ENCODE measurements around the gene SP2. TPM values are rescaled to one million over a fixed set of nuclear protein-coding genes. Genes with fewer than 3 reads are reported as not detected.

The SP2 gene
- total and polyA plus RNA-seq, 7 experiments from 2014 or later: 7.9 to 36.5 (median 26.4) TPM

DNA sequence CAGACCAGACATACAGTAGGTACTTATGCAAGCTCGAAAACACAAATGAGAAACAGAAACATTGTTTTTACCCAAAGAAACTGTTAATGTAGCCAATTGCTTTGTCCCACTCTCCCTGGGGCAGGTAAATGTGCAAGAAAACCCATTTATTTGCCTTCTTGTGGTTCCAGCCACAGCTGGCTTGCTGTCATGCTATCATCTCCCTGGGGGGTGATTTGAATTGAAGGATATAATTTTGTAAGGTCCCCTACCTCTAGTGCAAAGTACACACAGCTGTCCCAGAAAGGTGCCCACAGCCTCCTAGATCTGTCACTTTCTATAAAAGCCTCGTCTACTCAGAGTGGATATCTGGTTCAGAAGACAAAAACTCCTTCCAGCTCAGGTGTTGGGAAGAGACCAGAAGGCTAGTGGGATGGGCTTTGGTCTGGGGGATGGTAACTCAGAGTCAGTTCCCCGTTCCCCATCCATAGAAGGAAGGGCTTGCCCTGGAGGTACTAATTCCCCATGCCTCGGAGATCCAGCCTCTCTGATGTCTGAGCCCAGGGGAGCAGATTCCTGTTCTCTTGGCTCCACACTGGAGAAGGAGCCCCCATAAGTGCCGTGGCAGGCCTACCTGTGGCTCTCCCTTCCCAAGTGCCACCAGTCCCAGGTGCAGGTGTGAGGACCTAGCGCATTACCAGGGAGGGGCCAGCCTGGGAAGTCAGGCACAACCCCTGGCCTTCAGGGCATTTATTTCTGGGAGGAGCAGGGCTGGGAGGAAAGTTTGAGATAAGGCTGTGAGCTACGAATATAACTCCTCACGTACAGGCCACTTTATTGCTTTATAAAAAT, 64.0 kb downstream of the SP2 start:
- Histone ChIP-seq H3K36me3 (ENCODE audit: control insufficient read depth in 2 of 3, insufficient read depth in 3 of 3, low read length in 3 of 3) (peaks cover 0 to 3% (median 0%) of the 10 kb centered on the region in 3 experiments), H3K27me3 (ENCODE audit: control insufficient read depth in 2 of 2, insufficient read depth in 2 of 2, low read length in 2 of 2) (no peaks in the 10 kb centered on the region), H3K4me1 (ENCODE audit: control insufficient read depth in 2 of 2, insufficient read depth in 2 of 2, low read length in 2 of 2) (no peaks in the 10 kb centered on the region), H3K4me3 (ENCODE audit: low read length) (no peak overlapping the region), H3K27ac (ENCODE audit: low read depth, low read length) (no peak overlapping the region), H3K9me3 (ENCODE audit: control insufficient read depth in 2 of 3, low read length in 3 of 3) (no peaks in the 10 kb centered on the region)
- ChIA-PET CTCF (interaction anchor here (0.7 to 1.4 kb wide), 4 partner anchors 9 to 13 kb away, joined by 3 to 5 read pairs (median 4); no protein-coding TSS in a partner anchor), POLR2A (interaction anchor here (1.2 to 1.8 kb wide), 2 partner anchors 11 to 14 kb away, joined by 3 to 5 read pairs; partner anchors contain the start of gene CDK5RAP3)
- Mint-ChIP-seq H3K27ac (no peak overlapping the region), H3K27me3 (no peaks in the 10 kb centered on the region), H3K4me1 (peaks cover 0 to 2% (median 0%) of the 10 kb centered on the region in 7 donors), H3K4me3 (no peak overlapping the region), H3K36me3 (peaks cover 0 to 12% (median 4%) of the 10 kb centered on the region in 5 donors), H3K9me3 (no peaks in the 10 kb centered on the region)
- intact Hi-C loops (cut with micrococcal nuclease): no loop called here
- ATAC-seq: no peak
- DNase-seq: no peak

DNA sequence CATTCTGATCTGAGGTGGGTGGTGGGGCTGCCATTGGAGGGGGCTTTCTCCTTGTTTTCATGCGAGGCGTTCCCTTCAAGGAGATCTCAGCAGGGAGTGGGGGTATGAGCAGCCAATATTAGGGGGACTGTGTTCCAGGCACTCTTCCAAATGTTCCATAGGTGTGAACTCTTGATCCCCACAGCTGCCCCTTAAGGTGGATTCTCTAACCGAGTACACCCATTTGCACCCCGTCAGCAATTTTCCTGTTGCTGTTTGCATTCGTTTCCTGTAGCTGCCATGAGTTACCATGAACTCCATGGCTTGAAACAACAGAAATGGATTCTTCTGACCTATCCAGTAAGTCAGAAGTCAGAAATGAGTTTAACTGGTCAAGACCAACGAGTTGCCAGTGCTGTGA, 65.4 kb downstream of the SP2 start:
- H3K36me3 ChIP-seq (ENCODE audit: control insufficient read depth in 2 of 3, insufficient read depth in 3 of 3, low read length in 3 of 3): no peaks in the 10 kb centered on the region
- intact Hi-C loops (cut with micrococcal nuclease): no loop called here
- POLR2A ChIA-PET: interaction anchor here (1.0 kb wide), 1 partner anchor 9 kb away, joined by 3 read pairs; the partner anchor contains the start of gene CDK5RAP3
- H3K27me3 ChIP-seq (ENCODE audit: control insufficient read depth in 2 of 2, insufficient read depth in 2 of 2, low read length in 2 of 2): no peaks in the 10 kb centered on the region
- H3K9me3 Mint-ChIP-seq: no peaks in the 10 kb centered on the region
- H3K4me1 Mint-ChIP-seq: peaks cover 0 to 2% (median 0%) of the 10 kb centered on the region in 7 donors
- DNase-seq (no peak), ATAC-seq (no peak)
- H3K27ac ChIP-seq (ENCODE audit: low read depth, low read length): no peak overlapping the region
- no peak overlapping the region for H3K4me3 Mint-ChIP-seq
- H3K4me3 ChIP-seq (ENCODE audit: low read length): no peak overlapping the region
- peaks cover 0 to 15% (median 4%) of the 10 kb centered on the region in 5 donors for H3K36me3 Mint-ChIP-seq
- CTCF ChIA-PET: interaction anchor here (0.6 to 1.2 kb wide), 2 partner anchors 15 to 630 kb away, joined by 3 to 4 read pairs; no protein-coding TSS in a partner anchor
- H3K4me1 ChIP-seq (ENCODE audit: control insufficient read depth in 2 of 2, insufficient read depth in 2 of 2, low read length in 2 of 2): no peaks in the 10 kb centered on the region
- no peak overlapping the region for H3K27ac Mint-ChIP-seq
- H3K9me3 ChIP-seq (ENCODE audit: control insufficient read depth in 2 of 3, low read length in 3 of 3): no peaks in the 10 kb centered on the region
- no peaks in the 10 kb centered on the region for H3K27me3 Mint-ChIP-seq

GRCh38 chr17:47962901-47963300, 66.9 kb downstream of the SP2 start:
- POLR2A ChIA-PET: no interaction called here
- no peaks in the 10 kb centered on the region for H3K36me3 ChIP-seq (ENCODE audit: control insufficient read depth in 2 of 3, insufficient read depth in 3 of 3, low read length in 3 of 3)
- DNase-seq (no peak), ATAC-seq (no peak)
- no peaks in the 10 kb centered on the region for H3K27me3 Mint-ChIP-seq
- intact Hi-C loops (cut with micrococcal nuclease): no loop called here
- no peaks in the 10 kb centered on the region for H3K9me3 Mint-ChIP-seq
- no peak overlapping the region for H3K4me3 ChIP-seq (ENCODE audit: low read length)
- H3K36me3 Mint-ChIP-seq: peaks cover 0 to 15% (median 4%) of the 10 kb centered on the region in 5 donors
- no peak overlapping the region for H3K27ac ChIP-seq (ENCODE audit: low read depth, low read length)
- H3K9me3 ChIP-seq (ENCODE audit: control insufficient read depth in 2 of 3, low read length in 3 of 3): no peaks in the 10 kb centered on the region
- CTCF ChIA-PET: no interaction called here
- H3K27me3 ChIP-seq (ENCODE audit: control insufficient read depth in 2 of 2, insufficient read depth in 2 of 2, low read length in 2 of 2): no peaks in the 10 kb centered on the region
- no peak overlapping the region for H3K4me3 Mint-ChIP-seq
- H3K27ac Mint-ChIP-seq: no peak overlapping the region
- peaks cover 0 to 2% (median 0%) of the 10 kb centered on the region in 7 donors for H3K4me1 Mint-ChIP-seq
- no peaks in the 10 kb centered on the region for H3K4me1 ChIP-seq (ENCODE audit: control insufficient read depth in 2 of 2, insufficient read depth in 2 of 2, low read length in 2 of 2)

- CTCF ChIA-PET: interaction anchor here (9.8 kb wide), 1 partner anchor 18 kb away, joined by 126 read pairs; the partner anchor contains the start of gene PNPO
Observed at GRCh38 chr17:47964856-47965255, 68.8 kb downstream of the SP2 start.

GRCh38 chr17:47966079-47966519, 70.1 kb downstream of the SP2 start:
- Mint-ChIP-seq H3K27ac (no peak overlapping the region), H3K36me3 (peaks cover 0 to 15% (median 4%) of the 10 kb centered on the region in 5 donors), H3K27me3 (no peaks in the 10 kb centered on the region), H3K9me3 (no peaks in the 10 kb centered on the region), H3K4me1 (peaks cover 13 to 17% (median 16%) of the 10 kb centered on the region in 7 donors), H3K4me3 (no peak overlapping the region)
- intact Hi-C loops (cut with micrococcal nuclease): no loop called here
- ATAC-seq (no peak), DNase-seq (no peak)
- no peak overlapping the region for H3K4me3 ChIP-seq (ENCODE audit: low read length)
- H3K36me3 ChIP-seq (ENCODE audit: control insufficient read depth in 2 of 3, insufficient read depth in 3 of 3, low read length in 3 of 3): peaks cover 0 to 3% (median 0%) of the 10 kb centered on the region in 3 experiments
- H3K9me3 ChIP-seq (ENCODE audit: control insufficient read depth in 2 of 3, low read length in 3 of 3): no peaks in the 10 kb centered on the region
- no peak overlapping the region for H3K27ac ChIP-seq (ENCODE audit: low read depth, low read length)
- POLR2A ChIA-PET: no interaction called here
- H3K27me3 ChIP-seq (ENCODE audit: control insufficient read depth in 2 of 2, insufficient read depth in 2 of 2, low read length in 2 of 2): no peaks in the 10 kb centered on the region
- peaks cover 6 to 8% of the 10 kb centered on the region in 2 donors for H3K4me1 ChIP-seq (ENCODE audit: control insufficient read depth in 2 of 2, insufficient read depth in 2 of 2, low read length in 2 of 2)
- CTCF ChIA-PET: interaction anchor here (9.8 kb wide), 1 partner anchor 20 kb away, joined by 126 read pairs; the partner anchor contains the start of gene PNPO

More at GRCh38 chr17:47964856-47965255, 68.8 kb downstream of the SP2 start:
- Mint-ChIP-seq H3K9me3 (no peaks in the 10 kb centered on the region), H3K4me3 (no peak overlapping the region), H3K36me3 (peaks cover 0 to 15% (median 4%) of the 10 kb centered on the region in 5 donors), H3K27ac (peak overlapping the region in 2 of 9 donors; percentile 38 to 62), H3K27me3 (no peaks in the 10 kb centered on the region), H3K4me1 (peaks cover 3 to 7% (median 4%) of the 10 kb centered on the region in 7 donors)
- no peaks in the 10 kb centered on the region for H3K36me3 ChIP-seq (ENCODE audit: control insufficient read depth in 2 of 3, insufficient read depth in 3 of 3, low read length in 3 of 3)
- POLR2A ChIA-PET: interaction anchor here (0.9 kb wide), 1 partner anchor 62 kb away, joined by 3 read pairs; no protein-coding TSS in a partner anchor
- peaks cover under 1% of the 10 kb centered on the region in 2 donors for H3K4me1 ChIP-seq (ENCODE audit: control insufficient read depth in 2 of 2, insufficient read depth in 2 of 2, low read length in 2 of 2)
- H3K9me3 ChIP-seq (ENCODE audit: control insufficient read depth in 2 of 3, low read length in 3 of 3): no peaks in the 10 kb centered on the region
- DNase-seq (no peak), ATAC-seq (no peak)
- intact Hi-C loops (cut with micrococcal nuclease): no loop called here
- no peaks in the 10 kb centered on the region for H3K27me3 ChIP-seq (ENCODE audit: control insufficient read depth in 2 of 2, insufficient read depth in 2 of 2, low read length in 2 of 2)
- no peak overlapping the region for H3K27ac ChIP-seq (ENCODE audit: low read depth, low read length)
- no peak overlapping the region for H3K4me3 ChIP-seq (ENCODE audit: low read length)

GRCh38 chr17:47967607-47968252, 71.7 kb downstream of the SP2 start:
- Mint-ChIP-seq H3K27me3 (no peaks in the 10 kb centered on the region), H3K9me3 (no peaks in the 10 kb centered on the region), H3K4me1 (peaks cover 14 to 30% (median 23%) of the 10 kb centered on the region in 7 donors), H3K27ac (no peak overlapping the region), H3K36me3 (peaks cover 1 to 7% (median 4%) of the 10 kb centered on the region in 5 donors), H3K4me3 (no peak overlapping the region)
- Histone ChIP-seq H3K27ac (ENCODE audit: low read depth, low read length) (no peak overlapping the region), H3K27me3 (ENCODE audit: control insufficient read depth in 2 of 2, insufficient read depth in 2 of 2, low read length in 2 of 2) (no peaks in the 10 kb centered on the region), H3K36me3 (ENCODE audit: control insufficient read depth in 2 of 3, insufficient read depth in 3 of 3, low read length in 3 of 3) (peaks cover 0 to 4% (median 0%) of the 10 kb centered on the region in 3 experiments), H3K4me1 (ENCODE audit: control insufficient read depth in 2 of 2, insufficient read depth in 2 of 2, low read length in 2 of 2) (peaks cover 6 to 12% of the 10 kb centered on the region in 2 donors), H3K9me3 (ENCODE audit: control insufficient read depth in 2 of 3, low read length in 3 of 3) (no peaks in the 10 kb centered on the region), H3K4me3 (ENCODE audit: low read length) (no peak overlapping the region)
- DNase-seq (no peak), ATAC-seq (no peak)
- ChIA-PET CTCF (interaction anchor here (0.6 to 9.8 kb wide), 4 partner anchors 13 to 505 kb away, joined by 3 to 126 read pairs (median 3); partner anchors contain the start of gene PNPO), POLR2A (interaction anchor here (1.1 kb wide), 1 partner anchor 21 kb away, joined by 3 read pairs; no protein-coding TSS in a partner anchor)
- intact Hi-C loops (cut with micrococcal nuclease): no loop called here

All from naive thymus-derived CD4-positive, alpha-beta T cell (primary cell).